Neural progenitor cell (in vitro differentiated cells): ENCODE measurements around the gene LPP. TPM values are rescaled to one million over a fixed set of nuclear protein-coding genes. Genes with fewer than 3 reads are reported as not detected.
A peak's percentile ranks its signal among the peaks of the same experiment; 100 is the strongest.

ENCODE experiments used
- DNase-seq: peaks from one replicate; pipeline ENCODE4 v3.0.0-alpha.2; 2016; ENCODE audit warnings: low spot score
- H2AFZ ChIP-seq: fragments of 200-600 bp; sonication (generic); replicated peaks from 2 replicates; pipeline ENCODE4 v1.6.1; 2016; ENCODE audit warnings: antibody characterized with exemption
- H3F3A ChIP-seq: fragments of 200-600 bp; sonication (generic); 2 replicates; pipeline ENCODE4 v1.6.1; 2016; ENCODE audit warnings: antibody characterized with exemption, low read depth
- H3K27ac ChIP-seq: fragments of 200-600 bp; sonication (generic); 2 replicates; pipeline ENCODE4 v1.5.1; 2016; ENCODE audit warnings: mild to moderate bottlenecking
- H3K27me3 ChIP-seq: fragments of 200-600 bp; sonication (generic); 2 replicates; pipeline ENCODE4 v1.6.1; 2016; ENCODE audit warnings: mild to moderate bottlenecking, moderate library complexity
- H3K36me3 ChIP-seq: fragments of 200-600 bp; sonication (generic); 2 replicates; pipeline ENCODE4 v1.5.1; 2016
- H3K4me1 ChIP-seq: fragments of 200-600 bp; sonication (generic); 2 replicates; pipeline ENCODE4 v1.6.1; 2016; ENCODE audit warnings: mixed run types
- H3K4me2 ChIP-seq: fragments of 200-600 bp; sonication (generic); 2 replicates; pipeline ENCODE4 v1.6.1; 2016
- H3K4me3 ChIP-seq: fragments of 200-600 bp; sonication (generic); 2 replicates; pipeline ENCODE4 v1.5.1; 2016
- H3K79me2 ChIP-seq: fragments of 200-600 bp; sonication (generic); 2 replicates; pipeline ENCODE4 v1.6.1; 2016; ENCODE audit warnings: low read depth
- H3K9ac ChIP-seq: fragments of 200-600 bp; sonication (generic); 2 replicates; pipeline ENCODE4 v1.6.1; 2016
- H3K9me3 ChIP-seq: fragments of 200-600 bp; sonication (generic); 2 replicates; pipeline ENCODE4 v1.5.1; 2016; ENCODE audit warnings: low read depth
- H4K20me1 ChIP-seq: fragments of 200-600 bp; sonication (generic); 2 replicates; pipeline ENCODE4 v1.6.1; 2016; ENCODE audit warnings: low read depth
- H3K27ac Mint-ChIP-seq: 3 replicates; pipeline ENCODE4 v1.8.0; 2021; ENCODE audit warnings: mixed read lengths
- H3K27me3 Mint-ChIP-seq: 2 replicates; pipeline ENCODE4 v1.8.0; 2022; ENCODE audit warnings: low read depth, mild to moderate bottlenecking, inconsistent platforms, moderate library complexity, mixed read lengths; ENCODE audit not compliant: insufficient read depth
- H3K36me3 Mint-ChIP-seq: 3 replicates; pipeline ENCODE4 v1.8.0; 2021; ENCODE audit warnings: mixed read lengths
- H3K4me1 Mint-ChIP-seq: 3 replicates; pipeline ENCODE4 v1.8.0; 2021; ENCODE audit warnings: mixed read lengths
- H3K4me3 Mint-ChIP-seq: 3 replicates; pipeline ENCODE4 v1.8.0; 2021; ENCODE audit warnings: mild to moderate bottlenecking, moderate library complexity, mixed read lengths
- H3K9me3 Mint-ChIP-seq: 3 replicates; pipeline ENCODE4 v1.8.0; 2020; ENCODE audit warnings: mixed read lengths
- EZH2 ChIP-seq: fragments of 200-600 bp; sonication (generic); IDR thresholded peaks from 2 replicates; pipeline ENCODE4 v1.6.1; 2017; ENCODE audit warnings: antibody characterized with exemption, mild to moderate bottlenecking, moderate library complexity
- EZH2phosphoT487 ChIP-seq: fragments of 200-600 bp; sonication (generic); IDR thresholded peaks from 2 replicates; pipeline ENCODE4 v1.6.1; 2017; ENCODE audit warnings: antibody characterized with exemption
- total RNA-seq: library from RNA; depleted of rRNA; stranded (reverse); fragments of >200 nt; gene quantifications from 2 replicates; pipeline ENCODE4 v1.2.3, GENCODE V29; 2015; ENCODE audit warnings: low replicate concordance
- TF ChIP-seq, protein P1 (sequence below): fragments of 200-600 bp; sonication (generic); IDR thresholded peaks from 2 replicates; pipeline ENCODE4 v1.5.1; 2017; ENCODE audit warnings: antibody characterized with exemption, mild to moderate bottlenecking

The LPP gene
- total RNA-seq, 1 donor from 2014 or later: 18.9 TPM

DNA sequence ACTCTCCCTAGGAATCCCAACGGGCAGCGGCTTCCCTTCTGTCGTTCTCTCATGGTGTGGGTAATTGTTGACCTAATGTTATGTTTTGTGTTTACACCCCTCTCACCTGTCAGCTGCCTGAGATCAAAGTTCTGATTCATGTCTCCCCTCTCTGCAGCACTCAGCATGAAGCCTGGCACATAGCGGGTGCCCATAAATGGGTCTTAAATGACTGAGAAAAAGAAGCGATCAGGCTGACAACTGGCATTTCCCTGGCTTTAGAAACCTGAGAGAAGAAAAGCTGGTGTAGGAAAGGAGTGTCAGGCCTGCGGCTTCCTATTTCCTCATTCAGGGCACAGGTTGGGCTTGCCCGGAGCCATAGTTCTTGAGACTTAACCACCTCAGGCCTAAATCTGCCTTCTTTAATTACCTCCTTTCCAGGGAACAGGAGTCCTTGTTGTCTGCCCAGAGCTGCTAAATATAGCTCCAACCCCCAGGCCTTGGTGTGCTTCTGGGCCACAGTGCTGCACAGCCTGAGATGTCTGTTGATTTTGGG is 31.8 kb downstream of the LPP start:
- Histone ChIP-seq H3K27ac (peak overlapping the region; percentile 79), H3K4me2 (peak overlapping the region; percentile 64), H2AFZ (no peak overlapping the region), H3K79me2 (peaks cover 32% of the 10 kb centered on the region), H3K9ac (no peak overlapping the region), H4K20me1 (peaks cover 38% of the 10 kb centered on the region), H3K4me3 (no peak overlapping the region), H3K4me1 (peaks cover 21% of the 10 kb centered on the region), H3K9me3 (no peaks in the 10 kb centered on the region), H3K36me3 (no peaks in the 10 kb centered on the region), H3F3A (peaks cover 18% of the 10 kb centered on the region), H3K27me3 (no peaks in the 10 kb centered on the region)
- peak; percentile 59 for DNase-seq
- no peak for TF ChIP-seq EZH2
- TF ChIP-seq, protein P1, sequence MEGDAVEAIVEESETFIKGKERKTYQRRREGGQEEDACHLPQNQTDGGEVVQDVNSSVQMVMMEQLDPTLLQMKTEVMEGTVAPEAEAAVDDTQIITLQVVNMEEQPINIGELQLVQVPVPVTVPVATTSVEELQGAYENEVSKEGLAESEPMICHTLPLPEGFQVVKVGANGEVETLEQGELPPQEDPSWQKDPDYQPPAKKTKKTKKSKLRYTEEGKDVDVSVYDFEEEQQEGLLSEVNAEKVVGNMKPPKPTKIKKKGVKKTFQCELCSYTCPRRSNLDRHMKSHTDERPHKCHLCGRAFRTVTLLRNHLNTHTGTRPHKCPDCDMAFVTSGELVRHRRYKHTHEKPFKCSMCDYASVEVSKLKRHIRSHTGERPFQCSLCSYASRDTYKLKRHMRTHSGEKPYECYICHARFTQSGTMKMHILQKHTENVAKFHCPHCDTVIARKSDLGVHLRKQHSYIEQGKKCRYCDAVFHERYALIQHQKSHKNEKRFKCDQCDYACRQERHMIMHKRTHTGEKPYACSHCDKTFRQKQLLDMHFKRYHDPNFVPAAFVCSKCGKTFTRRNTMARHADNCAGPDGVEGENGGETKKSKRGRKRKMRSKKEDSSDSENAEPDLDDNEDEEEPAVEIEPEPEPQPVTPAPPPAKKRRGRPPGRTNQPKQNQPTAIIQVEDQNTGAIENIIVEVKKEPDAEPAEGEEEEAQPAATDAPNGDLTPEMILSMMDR: no peak
- TF ChIP-seq EZH2phosphoT487: no peak
- H3K4me1 Mint-ChIP-seq: peaks cover 18% of the 10 kb centered on the region
- no peaks in the 10 kb centered on the region for H3K9me3 Mint-ChIP-seq
- H3K27me3 Mint-ChIP-seq: no peaks in the 10 kb centered on the region
- H3K27ac Mint-ChIP-seq: peak overlapping the region; percentile 43
- H3K36me3 Mint-ChIP-seq: peaks cover 15% of the 10 kb centered on the region
- no peak overlapping the region for H3K4me3 Mint-ChIP-seq

DNA sequence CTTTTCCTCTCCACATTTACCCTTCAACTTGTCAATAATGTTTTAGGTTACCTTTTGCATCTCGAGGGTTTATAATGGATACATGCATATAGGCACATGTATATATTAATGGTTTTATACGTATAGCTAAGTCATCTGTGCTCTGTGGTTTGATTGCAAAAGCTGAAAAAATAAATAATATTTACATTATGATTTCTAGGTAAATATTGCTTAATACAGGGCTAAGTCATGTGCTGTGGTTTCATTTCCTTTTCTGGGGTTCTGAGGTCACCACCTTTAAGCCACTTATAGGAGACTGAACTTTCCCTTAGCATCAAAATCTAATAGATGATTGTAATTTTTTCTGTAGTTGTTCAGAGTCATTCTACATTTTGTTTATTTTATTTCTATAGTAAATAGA is 33.1 kb downstream of the LPP start:
- no peaks in the 10 kb centered on the region for H3K27me3 Mint-ChIP-seq
- H4K20me1 ChIP-seq: peaks cover 40% of the 10 kb centered on the region
- no peak overlapping the region for H3K27ac Mint-ChIP-seq

DNA sequence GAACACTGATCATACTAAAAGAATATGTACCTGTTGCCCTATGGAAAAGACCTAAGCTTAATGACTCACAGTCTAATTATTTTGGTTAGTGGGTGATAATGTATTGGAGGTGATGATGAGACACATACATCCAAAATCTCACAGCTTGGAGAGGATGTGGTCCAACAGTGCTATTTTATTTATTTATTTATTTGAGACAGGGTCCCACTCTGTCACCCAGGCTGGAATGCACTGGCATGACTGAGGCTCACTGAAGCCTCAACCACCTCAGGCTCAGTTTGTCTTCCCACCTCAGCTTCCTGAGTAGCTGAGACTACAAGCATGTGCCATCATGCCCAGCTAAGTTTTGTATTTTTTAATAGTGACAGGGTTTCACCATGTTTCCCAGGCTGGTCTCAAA is 35.0 kb downstream of the LPP start:
- no peak overlapping the region for H3K27ac Mint-ChIP-seq
- peaks cover 22% of the 10 kb centered on the region for H3K4me1 Mint-ChIP-seq
- H3K4me3 Mint-ChIP-seq: no peak overlapping the region
- no peak overlapping the region for H3K27ac ChIP-seq
- peaks cover 27% of the 10 kb centered on the region for H3K36me3 Mint-ChIP-seq
- H4K20me1 ChIP-seq: peaks cover 34% of the 10 kb centered on the region
- no peak overlapping the region for H2AFZ ChIP-seq
- no peak overlapping the region for H3K4me3 ChIP-seq
- no peak for DNase-seq
- peaks cover 18% of the 10 kb centered on the region for H3F3A ChIP-seq
- no peak overlapping the region for H3K4me2 ChIP-seq
- no peaks in the 10 kb centered on the region for H3K36me3 ChIP-seq
- H3K9me3 Mint-ChIP-seq: no peaks in the 10 kb centered on the region
- no peaks in the 10 kb centered on the region for H3K27me3 ChIP-seq
- peaks cover 21% of the 10 kb centered on the region for H3K4me1 ChIP-seq
- no peak for TF ChIP-seq EZH2
- TF ChIP-seq, protein P1: no peak
- no peak for TF ChIP-seq EZH2phosphoT487
- H3K9me3 ChIP-seq: no peaks in the 10 kb centered on the region
- no peaks in the 10 kb centered on the region for H3K27me3 Mint-ChIP-seq
- peaks cover 34% of the 10 kb centered on the region for H3K79me2 ChIP-seq
- no peak overlapping the region for H3K9ac ChIP-seq

More for the DNA sequence above, 33.1 kb downstream of the LPP start:
- no peaks in the 10 kb centered on the region for H3K9me3 Mint-ChIP-seq
- DNase-seq: no peak
- no peak overlapping the region for H3K27ac ChIP-seq
- H3K79me2 ChIP-seq: peaks cover 32% of the 10 kb centered on the region
- H3K9me3 ChIP-seq: no peaks in the 10 kb centered on the region
- no peak for TF ChIP-seq EZH2phosphoT487
- no peak for TF ChIP-seq EZH2
- TF ChIP-seq, protein P1: no peak
- H3K36me3 ChIP-seq: no peaks in the 10 kb centered on the region
- peaks cover 22% of the 10 kb centered on the region for H3K4me1 Mint-ChIP-seq
- no peak overlapping the region for H3K4me3 ChIP-seq
- H3K9ac ChIP-seq: no peak overlapping the region
- no peak overlapping the region for H2AFZ ChIP-seq
- H3F3A ChIP-seq: peaks cover 18% of the 10 kb centered on the region
- no peak overlapping the region for H3K4me3 Mint-ChIP-seq
- H3K27me3 ChIP-seq: no peaks in the 10 kb centered on the region
- peaks cover 21% of the 10 kb centered on the region for H3K36me3 Mint-ChIP-seq
- H3K4me1 ChIP-seq: peaks cover 21% of the 10 kb centered on the region
- no peak overlapping the region for H3K4me2 ChIP-seq
